Upper lobe of left lung (tissue), 4 donors: ENCODE results near the gene SEZ6L2.

ENCODE experiments used
- CTCF ChIP-seq, 6 experiments: fragments of 450-650 bp in 4 of 6; fragments of 200-600 bp in 2 of 6; sonication (generic) in 2 of 6; IDR thresholded peaks; one replicate each; pipeline ENCODE4 v1.5.1; 2016 to 2019; ENCODE audit warnings: antibody characterized with exemption in 6 of 6
- EP300 ChIP-seq, 4 donors: sonication (generic); formaldehyde crosslinking; IDR thresholded peaks; one replicate each; pipeline ENCODE4 v1.5.1; 2017; ENCODE audit warnings: antibody characterized with exemption in 4 of 4, control low read depth in 2 of 4
- POLR2A ChIP-seq, 4 donors: fragments of 450-650 bp; IDR thresholded peaks; one replicate each; pipeline ENCODE4 v1.5.1; 2016 to 2017; ENCODE audit warnings: antibody characterized with exemption in 4 of 4, mild to moderate bottlenecking in 2 of 4
- POLR2AphosphoS5 ChIP-seq, 2 donors: sonication (generic); formaldehyde crosslinking; IDR thresholded peaks; one replicate each; pipeline ENCODE4 v1.5.1; 2017; ENCODE audit warnings: antibody characterized with exemption in 2 of 2

- TF ChIP-seq CTCF (IDR thresholded peaks at IDR 0.05) (no peak), POLR2A (IDR thresholded peaks at IDR 0.05) (no peak), EP300 (IDR thresholded peaks at IDR 0.05) (no peak), POLR2AphosphoS5 (IDR thresholded peaks at IDR 0.05) (no peak)
These were observed 23.7 kb upstream of the SEZ6L2 start for GRCh38 chr16:29922986-29923501.
